ENCODE measurements around the gene ZNF329.

- no peak for TF ChIP-seq EZH2 (IDR thresholded peaks at IDR 0.05; ENCODE audit: borderline replicate concordance)
- no peak for TF ChIP-seq CTCF (IDR thresholded peaks at IDR 0.05; ENCODE audit: poor library complexity)
These were observed 20.3 kb upstream of the ZNF329 start for GRCh38 chr19:58170860-58171259.
